Measurements from ENCODE around the gene TNFRSF18.

The TNFRSF18 gene

Small RNA genes within 50 kb of the gene (small RNA-seq; reads per million reads assigned to genes)
- 0 to 0.31 reads per million in 2 experiments for gene MIR200A
- gene MIR200B, result 0 to 0.18 reads per million in 2 experiments
- gene MIR429, result 0 reads per million in 2 experiments
